Hematopoietic multipotent progenitor cell treated with erythropoietin and hydrocortisone succinate and interleukin-3 and kit ligand, for 8 days (in vitro differentiated cells): ENCODE results near the gene GAL3ST2.
"Not testable (repeated sequence)": the region's sequence is repeated elsewhere in the genome, so short reads cannot be mapped to it uniquely, and the experiment has no call there.

Source experiments
- DNase-seq: peaks from one replicate; pipeline ENCODE4 v3.0.0-alpha.2; 2015

GAL3ST2 gene

GRCh38 chr2:241748468-241749256 is 28.0 kb upstream of the GAL3ST2 start:
- DNase-seq: no peak

GRCh38 chr2:241750076-241750840 is 26.4 kb upstream of the GAL3ST2 start:
- DNase-seq: no peak

- no peak for DNase-seq
Observed at GRCh38 chr2:241751152-241751551, 25.5 kb upstream of the GAL3ST2 start.

DNA sequence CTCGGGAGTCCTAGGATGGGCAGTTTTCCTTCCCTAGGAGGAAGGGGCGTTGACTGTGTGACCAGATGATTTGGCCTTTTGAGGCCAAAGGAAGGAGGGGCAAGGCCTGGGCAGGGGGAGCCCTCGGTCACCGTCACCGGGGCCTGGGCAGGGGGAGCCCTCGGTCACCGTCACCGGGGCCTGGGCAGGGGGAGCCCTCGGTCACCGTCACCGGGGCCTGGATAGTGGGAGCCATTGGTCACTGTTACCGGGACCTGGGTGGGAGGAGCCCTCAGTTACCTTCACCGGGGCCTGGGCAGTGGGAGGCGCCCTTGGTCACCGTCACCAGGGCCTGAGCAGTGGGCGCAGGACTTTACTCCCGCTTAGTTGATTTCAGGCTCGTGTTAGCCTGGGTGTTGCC is 24.8 kb upstream of the GAL3ST2 start:
- DNase-seq: no peak

DNA sequence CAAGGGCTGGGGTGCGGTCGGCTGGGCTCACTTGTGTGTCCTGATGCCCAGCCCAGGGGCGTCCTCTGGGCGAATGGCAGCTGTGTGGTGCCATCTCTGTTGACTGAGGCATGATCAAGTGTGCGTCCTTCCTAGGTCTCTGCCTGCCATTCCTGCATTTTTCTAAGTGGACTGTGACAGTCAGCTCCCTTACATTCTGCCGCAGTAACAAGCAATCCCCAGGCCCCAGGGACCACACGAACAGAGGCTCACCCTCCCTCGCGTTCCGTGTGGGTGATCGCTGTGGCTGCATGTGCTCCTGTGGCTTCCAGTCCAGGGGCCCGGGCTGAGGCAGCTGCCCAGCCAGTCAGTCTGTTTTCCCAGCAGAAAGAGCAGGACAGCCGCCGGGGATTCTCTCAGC is 24.4 kb upstream of the GAL3ST2 start:
- no peak for DNase-seq

DNA sequence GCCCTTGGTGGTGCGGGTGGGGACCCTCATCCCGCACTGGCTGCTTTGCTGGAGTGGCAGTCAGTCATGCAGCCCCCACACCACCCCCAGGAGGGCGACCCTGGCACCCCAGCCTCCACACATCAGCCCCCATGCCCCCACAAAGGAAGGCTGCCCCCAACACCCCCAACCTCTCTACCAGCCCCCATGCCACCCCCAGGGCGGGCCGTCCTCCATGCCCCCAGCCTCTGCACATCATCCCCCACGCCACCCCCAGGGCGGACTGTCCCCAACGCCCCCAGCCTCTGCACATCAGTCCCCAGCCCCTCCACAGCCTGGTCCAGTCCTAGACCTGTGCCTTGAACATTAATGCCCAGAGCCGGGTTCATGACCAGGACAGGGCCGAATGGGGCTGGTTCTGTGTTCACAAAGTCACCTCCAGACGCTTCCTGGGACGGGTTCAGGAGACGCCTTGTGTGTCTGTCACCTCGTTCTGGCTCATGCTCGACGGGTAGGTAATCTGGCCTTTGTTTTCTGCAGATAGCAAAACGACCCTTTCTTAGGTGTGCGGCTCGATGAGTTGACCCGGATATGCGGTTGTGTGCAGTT is 23.8 kb upstream of the GAL3ST2 start:
- no peak for DNase-seq

GRCh38 chr2:241753493-241753892 is 23.1 kb upstream of the GAL3ST2 start:
- no peak for DNase-seq

GRCh38 chr2:241754042-241754441 is 22.6 kb upstream of the GAL3ST2 start:
- no peak for DNase-seq

DNA sequence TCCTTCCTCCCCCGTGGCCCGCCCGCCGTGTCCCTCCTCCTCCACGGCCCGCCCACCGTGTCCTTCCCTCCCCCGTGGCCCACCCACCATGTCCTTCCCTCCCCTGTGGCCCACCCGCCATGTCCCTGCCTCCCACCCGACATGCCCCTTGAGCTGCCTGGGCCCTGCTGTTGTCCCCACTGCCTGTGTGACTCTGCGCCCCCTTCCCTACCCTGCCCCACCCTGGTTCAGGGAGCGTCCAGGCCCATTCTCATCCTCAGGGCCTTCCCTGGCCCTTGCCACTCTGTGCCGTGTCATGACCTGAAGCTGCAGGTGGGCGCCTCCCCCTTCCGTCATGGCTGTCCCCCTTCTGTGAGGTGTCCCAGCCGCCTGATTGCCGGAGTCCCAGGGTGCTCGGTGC is 21.5 kb upstream of the GAL3ST2 start:
- DNase-seq: no peak

DNA sequence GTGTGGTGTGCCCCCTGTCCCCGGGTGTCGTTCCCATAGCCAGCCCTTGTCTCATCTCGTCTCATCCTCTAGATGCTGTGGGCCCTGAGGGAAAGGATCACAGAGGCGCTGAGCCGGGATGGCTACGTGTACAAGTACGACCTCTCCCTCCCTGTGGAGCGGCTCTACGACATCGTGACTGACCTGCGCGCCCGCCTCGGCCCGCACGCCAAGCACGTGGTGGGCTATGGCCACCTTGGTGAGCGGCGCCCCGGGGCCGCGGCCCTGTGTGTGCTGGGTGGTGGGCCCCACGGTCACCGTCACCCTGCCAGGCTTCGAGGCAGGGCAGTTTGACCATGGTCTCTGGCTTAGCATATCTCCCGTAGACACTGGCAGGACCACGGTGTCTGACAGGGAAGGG is 20.8 kb upstream of the GAL3ST2 start:
- no peak for DNase-seq

- peak; percentile 9 for DNase-seq
Observed at GRCh38 chr2:241759067-241759807, 17.4 kb upstream of the GAL3ST2 start.

DNA sequence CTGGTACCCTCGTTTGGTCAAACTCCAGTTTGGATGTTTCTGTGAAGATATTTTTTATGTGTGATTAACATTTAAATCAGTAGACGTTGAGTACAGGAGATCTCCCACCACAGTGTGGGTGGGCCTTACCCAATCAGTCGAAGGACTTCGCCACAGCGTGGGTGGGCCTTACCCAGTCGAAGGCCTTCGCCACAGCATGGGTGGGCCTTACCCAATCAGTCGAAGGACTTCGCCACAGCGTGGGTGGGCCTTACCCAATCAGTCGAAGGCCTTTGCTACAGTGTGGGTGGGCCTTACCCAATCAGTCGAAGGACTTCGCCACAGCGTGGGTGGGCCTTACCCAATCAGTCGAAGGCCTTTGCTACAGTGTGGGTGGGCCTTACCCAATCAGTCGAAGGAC is 16.7 kb upstream of the GAL3ST2 start:
- not testable (repeated sequence) for DNase-seq

- DNase-seq: no peak
Observed at GRCh38 chr2:241760301-241760771, 16.3 kb upstream of the GAL3ST2 start.

DNA sequence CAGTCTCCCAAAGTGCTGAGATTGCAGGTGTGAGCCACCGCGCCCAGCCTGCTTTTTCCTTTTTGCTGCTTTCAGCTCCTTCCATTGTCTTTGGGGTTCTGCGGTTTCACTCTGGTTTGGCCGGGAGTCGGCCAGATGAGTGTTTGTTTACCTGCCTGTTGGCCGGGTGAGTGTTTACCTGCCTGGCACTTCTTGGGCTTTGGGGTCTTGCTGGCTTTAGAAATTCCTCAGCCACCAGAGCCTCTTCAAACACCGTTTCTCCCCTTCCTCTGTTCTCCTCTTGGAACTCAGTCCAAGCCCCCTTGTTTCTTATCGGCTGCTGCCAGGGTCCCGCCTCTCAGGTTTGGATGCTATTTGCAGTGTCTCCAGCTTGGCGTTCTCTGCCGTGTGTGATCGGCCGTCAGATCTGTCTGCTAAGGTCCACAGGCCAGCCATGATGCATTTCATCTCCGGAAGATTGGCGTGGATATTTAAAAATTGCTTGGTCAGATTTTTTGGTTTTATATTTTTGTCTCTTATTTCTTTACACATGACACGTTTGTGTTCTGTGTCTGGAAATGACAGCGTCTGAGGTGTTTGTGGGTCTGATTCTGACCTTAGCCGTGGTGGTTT is 14.2 kb upstream of the GAL3ST2 start:
- no peak for DNase-seq

DNA sequence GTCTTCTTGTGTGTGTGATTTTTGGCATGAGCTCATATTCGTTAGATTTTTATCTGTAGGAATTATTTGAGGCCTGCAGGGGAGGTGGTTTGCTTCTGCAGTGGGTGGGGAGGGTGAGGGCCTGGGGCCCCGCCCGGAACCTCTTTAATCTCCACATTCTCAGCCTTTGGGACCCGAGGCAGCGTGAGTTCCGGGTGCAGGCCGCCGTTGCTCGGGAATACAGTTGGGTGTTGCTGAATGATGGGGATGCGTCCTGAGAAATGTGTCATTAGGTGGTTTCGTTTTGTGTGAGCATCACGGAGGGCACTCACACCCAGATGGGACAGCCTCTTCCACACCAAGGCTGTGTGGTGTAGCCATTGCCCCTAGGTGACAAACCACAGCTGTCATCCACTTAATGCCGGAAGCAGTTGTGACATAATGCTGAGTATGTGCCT is 13.7 kb upstream of the GAL3ST2 start:
- DNase-seq: peak; percentile 44

- DNase-seq: no peak
Observed at GRCh38 chr2:241763551-241764274, 12.9 kb upstream of the GAL3ST2 start.

DNA sequence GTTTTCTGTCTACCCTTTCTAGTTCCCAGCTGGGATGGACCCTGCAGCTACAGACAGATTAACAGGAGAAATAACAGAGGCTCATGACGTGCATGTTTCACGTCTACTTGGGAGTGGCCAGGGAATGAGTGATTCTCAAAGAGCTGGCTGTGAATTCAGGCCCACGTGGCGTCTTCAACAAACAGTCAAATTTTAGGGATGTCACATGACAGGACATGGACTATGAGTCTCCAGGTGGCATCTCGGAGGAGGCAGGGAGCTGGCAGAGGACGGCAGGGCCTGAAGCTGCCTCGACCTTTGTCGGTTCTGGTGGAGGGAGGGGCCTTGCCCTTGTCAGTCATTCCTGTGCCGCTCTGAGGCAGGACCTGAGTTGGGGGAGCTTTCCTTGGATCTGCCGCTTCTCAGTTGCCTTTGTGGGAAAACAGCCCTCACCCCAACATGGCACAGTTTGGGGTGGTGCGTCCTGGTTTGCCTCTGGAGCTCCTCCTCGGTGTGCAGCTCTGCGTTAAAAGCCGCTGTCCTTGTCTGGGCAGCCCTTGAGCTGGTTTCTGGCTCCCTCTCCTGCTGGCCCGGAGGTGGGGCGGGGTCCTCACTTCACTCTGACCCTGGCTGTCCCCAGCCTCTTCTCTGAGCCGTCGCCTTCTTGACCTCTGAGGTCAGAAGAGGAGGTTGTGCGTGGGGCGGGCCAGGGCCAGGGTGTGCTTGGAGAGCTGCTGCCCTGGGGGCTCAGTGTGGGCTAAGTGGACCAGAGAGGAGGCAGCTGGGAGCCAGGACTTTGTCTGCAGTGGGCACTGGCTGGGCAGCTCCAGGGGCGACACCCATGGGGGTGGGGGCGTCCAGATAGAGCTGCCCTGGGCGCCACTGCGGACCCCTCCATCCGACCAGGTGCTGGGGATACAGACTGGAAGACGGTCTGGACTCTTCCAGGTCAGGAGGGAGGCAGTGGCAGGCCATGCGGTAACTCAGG is 12.1 kb upstream of the GAL3ST2 start:
- no peak for DNase-seq

GRCh38 chr2:241767464-241768250 is 9.0 kb upstream of the GAL3ST2 start:
- no peak for DNase-seq

- no peak for DNase-seq
Observed at GRCh38 chr2:241768251-241768711, 8.3 kb upstream of the GAL3ST2 start.

DNA sequence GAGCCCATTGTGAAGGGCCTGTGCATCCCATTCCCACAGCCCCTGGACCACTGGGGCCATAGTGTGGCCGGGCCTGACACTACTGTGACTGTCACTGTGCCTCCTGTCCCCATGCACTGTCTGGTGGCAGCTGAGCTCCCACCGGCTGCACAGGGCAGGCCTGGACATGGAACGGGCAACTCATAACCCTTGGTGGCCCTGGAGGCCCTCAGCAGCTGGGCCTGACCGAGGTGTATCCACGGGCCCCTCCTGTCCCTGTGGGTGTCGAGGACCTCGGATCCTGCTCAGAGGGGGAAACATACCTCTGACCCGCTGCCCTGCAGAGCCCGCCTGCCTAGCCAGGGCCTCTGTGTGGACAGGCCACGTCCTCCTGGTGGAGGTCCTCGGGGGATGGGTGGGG is 7.8 kb upstream of the GAL3ST2 start:
- DNase-seq: no peak
